Fibroblast of the aortic adventitia (primary cell): ENCODE results near the gene TRIM9. TPM values are rescaled to one million over a fixed set of nuclear protein-coding genes. Genes with fewer than 3 reads are reported as not detected.
"Not testable (repeated sequence)": the region's sequence is repeated elsewhere in the genome, so short reads cannot be mapped to it uniquely, and the experiment has no call there.

Experiments
- DNase-seq: peaks from one replicate; pipeline ENCODE4 v3.0.0-alpha.2; 2010; ENCODE audit warnings: low read depth
- H3K4me3 ChIP-seq: 2 replicates; pipeline ENCODE4 v1.5.1; 2011; ENCODE audit warnings: low read depth, mild to moderate bottlenecking, control low read depth, low read length, moderate library complexity
- total RNA-seq: library from RNA; depleted of rRNA; stranded (reverse); fragments of >200 nt; gene quantifications from 2 replicates; pipeline ENCODE4 v1.2.3, GENCODE V29; 2012; ENCODE audit warnings: low replicate concordance
- TF ChIP-seq, protein P1 (sequence below): IDR thresholded peaks from 2 replicates; pipeline ENCODE4 v1.5.1; 2011; ENCODE audit warnings: mild to moderate bottlenecking, low read length, control low read depth, inconsistent platforms; ENCODE audit not compliant: insufficient read depth

The TRIM9 gene
- total RNA-seq, 1 donor = 1.6 TPM

DNA sequence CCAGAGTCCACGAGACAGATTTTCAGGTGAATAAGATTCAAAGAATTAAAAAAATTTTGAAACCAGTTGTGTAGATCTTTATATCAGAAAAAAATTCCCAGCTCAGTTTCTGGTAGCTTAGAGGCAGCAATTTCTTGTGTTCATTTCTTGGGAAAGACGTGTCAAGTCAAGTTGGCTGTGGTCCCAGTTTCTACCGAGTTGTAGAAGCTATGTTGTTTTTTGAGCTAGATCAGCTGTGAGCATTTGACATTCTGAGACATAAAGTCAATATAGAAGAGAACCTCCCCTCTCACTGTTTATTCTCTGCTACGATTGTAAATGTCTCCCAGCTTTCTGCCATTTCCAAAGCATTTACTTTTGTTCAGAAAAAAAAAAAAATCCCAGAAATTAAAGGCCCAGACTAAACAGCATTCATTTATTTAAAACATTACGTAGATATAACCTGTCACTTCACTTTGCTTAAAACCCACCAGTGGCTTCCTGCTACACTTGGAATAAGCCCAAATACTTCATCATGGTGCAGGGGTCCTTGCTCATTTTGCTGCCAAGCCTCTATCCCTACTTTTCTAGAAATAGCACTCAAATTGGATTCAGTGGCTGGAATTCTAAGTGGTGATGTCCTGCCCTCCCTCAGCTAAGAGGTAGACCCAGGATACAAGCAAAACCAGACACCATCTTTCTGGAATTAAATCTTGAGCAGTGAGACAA is 130.1 kb downstream of the TRIM9 start:
- H3K4me3 ChIP-seq = no peak overlapping the region
- peak; percentile 98 for DNase-seq
- TF ChIP-seq, protein P1, sequence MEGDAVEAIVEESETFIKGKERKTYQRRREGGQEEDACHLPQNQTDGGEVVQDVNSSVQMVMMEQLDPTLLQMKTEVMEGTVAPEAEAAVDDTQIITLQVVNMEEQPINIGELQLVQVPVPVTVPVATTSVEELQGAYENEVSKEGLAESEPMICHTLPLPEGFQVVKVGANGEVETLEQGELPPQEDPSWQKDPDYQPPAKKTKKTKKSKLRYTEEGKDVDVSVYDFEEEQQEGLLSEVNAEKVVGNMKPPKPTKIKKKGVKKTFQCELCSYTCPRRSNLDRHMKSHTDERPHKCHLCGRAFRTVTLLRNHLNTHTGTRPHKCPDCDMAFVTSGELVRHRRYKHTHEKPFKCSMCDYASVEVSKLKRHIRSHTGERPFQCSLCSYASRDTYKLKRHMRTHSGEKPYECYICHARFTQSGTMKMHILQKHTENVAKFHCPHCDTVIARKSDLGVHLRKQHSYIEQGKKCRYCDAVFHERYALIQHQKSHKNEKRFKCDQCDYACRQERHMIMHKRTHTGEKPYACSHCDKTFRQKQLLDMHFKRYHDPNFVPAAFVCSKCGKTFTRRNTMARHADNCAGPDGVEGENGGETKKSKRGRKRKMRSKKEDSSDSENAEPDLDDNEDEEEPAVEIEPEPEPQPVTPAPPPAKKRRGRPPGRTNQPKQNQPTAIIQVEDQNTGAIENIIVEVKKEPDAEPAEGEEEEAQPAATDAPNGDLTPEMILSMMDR = no peak

DNA sequence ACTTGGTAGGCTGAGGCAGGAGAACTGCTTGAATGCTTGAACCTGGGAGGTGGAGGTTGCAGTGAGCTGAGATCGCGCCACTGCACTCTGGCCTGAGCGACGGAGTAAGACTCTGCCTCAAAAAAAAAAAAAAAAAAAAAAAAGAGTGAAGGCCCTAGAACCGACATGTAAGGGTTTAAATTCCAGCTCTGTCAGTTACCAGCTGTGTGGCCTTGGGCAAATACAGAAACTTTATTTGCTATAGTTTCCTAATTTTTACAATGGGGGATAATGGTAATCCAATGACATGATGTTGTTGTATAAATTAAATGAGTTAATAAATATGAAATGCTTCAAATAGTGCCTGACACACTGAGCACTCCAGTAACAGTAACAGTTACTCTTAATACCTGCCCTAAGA is 131.0 kb downstream of the TRIM9 start:
- TF ChIP-seq, protein P1 = no peak
- no peak overlapping the region for H3K4me3 ChIP-seq
- no peak for DNase-seq

DNA sequence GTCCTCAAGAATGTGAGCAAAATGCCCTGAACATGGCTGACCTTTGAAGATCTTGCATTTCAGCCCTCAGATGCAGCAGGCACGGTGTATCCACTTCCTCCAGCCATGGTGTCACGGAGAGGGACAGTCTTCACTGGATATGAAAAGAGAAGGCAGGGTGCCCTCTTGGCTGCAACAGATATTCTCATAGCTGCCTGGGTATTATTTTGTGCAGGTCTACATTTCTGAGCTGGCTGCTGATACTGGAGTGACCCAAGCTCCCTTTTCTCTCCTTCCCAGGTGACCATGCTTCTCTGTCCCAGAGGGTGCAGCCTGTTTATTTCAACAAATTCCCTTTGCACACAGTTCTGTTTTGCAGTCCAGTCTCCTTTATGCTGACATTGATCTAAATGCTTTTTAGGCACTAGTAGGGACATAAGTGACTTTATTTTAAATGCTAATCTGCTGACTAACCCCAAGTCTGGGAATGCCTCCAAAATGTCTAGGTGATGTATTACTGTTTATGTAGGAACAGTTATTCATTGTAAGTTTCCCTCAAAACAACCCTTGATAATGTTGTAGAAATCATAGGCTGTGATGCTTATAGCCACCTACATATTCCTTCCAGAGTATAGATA is 133.2 kb downstream of the TRIM9 start:
- DNase-seq = peak; percentile 97
- TF ChIP-seq, protein P1 = no peak
- peak overlapping the region; percentile 40 for H3K4me3 ChIP-seq

DNA sequence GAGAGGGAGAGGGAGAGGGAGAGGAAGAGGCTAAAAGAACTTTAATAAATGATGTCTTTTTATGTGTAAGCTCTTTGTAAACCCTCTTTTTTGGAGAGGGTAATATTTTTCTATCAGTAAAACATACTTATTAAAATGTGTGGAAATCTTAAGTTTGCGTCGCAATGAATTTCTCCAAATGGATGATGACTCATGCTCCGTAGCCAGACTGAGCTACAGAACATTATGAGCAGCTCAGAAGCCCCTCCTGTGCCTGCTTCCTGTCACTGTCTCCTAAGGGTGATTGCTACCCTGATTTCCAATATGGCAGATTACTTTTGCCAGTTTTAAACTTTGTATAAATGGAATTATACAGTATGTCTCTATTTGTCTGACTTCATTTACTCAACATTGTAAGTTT is 137.6 kb downstream of the TRIM9 start:
- TF ChIP-seq, protein P1 = no peak
- peak; percentile 69 for DNase-seq

DNA sequence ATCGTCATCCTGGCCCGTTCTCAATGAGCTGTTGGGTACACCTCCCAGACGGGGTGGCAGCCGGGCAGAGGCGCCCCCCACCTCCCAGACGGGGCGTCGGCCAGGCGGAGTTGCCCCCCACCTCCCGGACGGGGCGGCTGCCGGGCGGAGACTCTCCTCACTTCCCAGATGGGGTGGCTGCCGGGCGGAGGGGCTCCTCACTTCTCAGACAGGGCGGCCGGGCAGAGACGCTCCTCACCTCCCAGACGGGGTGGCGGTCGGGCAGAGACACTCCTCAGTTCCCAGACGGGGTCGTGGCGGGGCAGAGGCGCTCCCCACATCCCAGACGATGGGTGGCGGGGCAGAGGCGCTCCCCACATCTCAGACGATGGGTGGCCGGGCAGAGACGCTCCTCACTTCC is 138.5 kb downstream of the TRIM9 start:
- not testable (repeated sequence) for H3K4me3 ChIP-seq

More for the DNA sequence above, 137.6 kb downstream of the TRIM9 start:
- H3K4me3 ChIP-seq = no peak overlapping the region

DNA sequence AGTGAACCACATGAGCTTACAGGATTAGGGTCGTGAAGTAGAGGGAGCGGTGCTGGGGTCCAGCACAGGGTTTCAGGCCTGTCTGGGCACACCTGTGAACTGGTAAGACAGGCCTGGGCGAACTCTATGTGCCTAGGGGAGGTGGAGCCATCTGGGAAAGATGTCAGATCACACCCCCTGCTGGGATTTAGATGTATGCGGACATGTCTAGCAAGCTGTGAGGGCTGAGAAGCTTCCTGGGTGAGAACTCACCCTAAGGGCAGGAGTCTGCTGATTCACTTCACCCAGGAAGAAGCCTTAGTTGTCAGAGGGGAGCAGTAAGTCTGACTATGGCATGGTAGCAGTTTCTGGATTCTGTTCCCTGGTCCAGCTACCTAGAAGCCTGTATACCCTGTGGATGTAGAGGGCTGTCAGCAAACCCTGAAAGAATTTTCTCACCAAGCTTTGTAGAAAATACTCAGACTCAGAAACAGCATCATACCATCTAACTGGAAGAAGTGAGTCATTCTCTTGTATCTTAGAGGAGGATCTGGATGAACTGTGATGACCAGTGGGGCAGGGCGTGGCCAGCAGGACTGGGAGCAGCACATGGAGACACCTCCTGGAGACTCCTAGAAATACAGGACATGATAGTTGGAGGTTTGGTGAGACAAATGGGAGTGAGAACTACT is 139.4 kb downstream of the TRIM9 start:
- H3K4me3 ChIP-seq = no peak overlapping the region
- DNase-seq = peak; percentile 93
- TF ChIP-seq, protein P1 = peak; percentile 65

More for the DNA sequence above, 138.5 kb downstream of the TRIM9 start:
- DNase-seq = not testable (repeated sequence)

DNA sequence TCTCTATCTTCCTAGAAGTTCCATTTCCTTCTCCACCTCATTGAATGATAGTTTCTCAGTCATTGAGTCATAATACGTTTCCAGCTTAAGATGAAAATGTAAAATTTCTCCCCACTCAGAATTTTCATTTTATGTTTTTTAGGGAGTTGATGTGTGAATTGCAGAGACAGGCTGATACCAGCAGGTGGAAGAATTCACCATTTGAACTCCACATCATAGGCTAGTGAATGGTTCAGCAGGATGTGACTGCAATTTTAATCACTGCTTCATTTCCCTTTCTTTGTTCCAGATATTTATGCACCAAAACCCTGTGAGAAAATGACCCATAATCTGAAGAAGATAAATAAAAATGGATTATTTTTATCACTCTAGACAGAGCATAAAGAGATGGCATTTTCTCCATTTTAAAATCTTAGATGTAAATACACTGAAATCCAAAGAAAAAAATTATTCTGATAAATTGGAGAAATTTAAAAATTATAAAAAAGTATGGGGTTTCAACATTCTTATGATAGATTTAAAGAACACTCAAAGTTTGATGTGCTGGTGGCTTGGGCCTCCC is 140.0 kb downstream of the TRIM9 start:
- no peak overlapping the region for H3K4me3 ChIP-seq
- peak; percentile 83 for DNase-seq
- TF ChIP-seq, protein P1 = peak; percentile 75
